Thymus (tissue), 11 donors: ENCODE measurements around the gene RFTN1. TPM values are rescaled to one million over a fixed set of nuclear protein-coding genes. Genes with fewer than 3 reads are reported as not detected.

Experiments
- DNase-seq, 9 donors: peaks; one replicate each; pipeline ENCODE4 v3.0.0-alpha.2; 2013; ENCODE audit warnings: low spot score in 9 of 9, low read depth in 6 of 9, missing footprints in 1 of 9
- H3K27ac ChIP-seq, 2 donors: one replicate each; pipeline ENCODE4 v1.5.1; 2013; ENCODE audit warnings: control low read depth in 1 of 2, low read depth in 1 of 2, low read length in 1 of 2, mild to moderate bottlenecking in 1 of 2, moderate library complexity in 1 of 2
- H3K27me3 ChIP-seq, 2 donors: one replicate each; pipeline ENCODE4 v1.5.1; 2013; ENCODE audit warnings: low read length in 1 of 2; ENCODE audit not compliant: control insufficient read depth in 2 of 2, insufficient read depth in 1 of 2
- H3K36me3 ChIP-seq, 2 donors: one replicate each; pipeline ENCODE4 v1.5.1; 2013; ENCODE audit warnings: low read length in 1 of 2, mild to moderate bottlenecking in 1 of 2, moderate library complexity in 1 of 2; ENCODE audit not compliant: control insufficient read depth in 2 of 2, insufficient read depth in 2 of 2
- H3K4me1 ChIP-seq, 2 donors: one replicate each; pipeline ENCODE4 v1.5.1; 2013; ENCODE audit warnings: low read length in 2 of 2; ENCODE audit not compliant: control insufficient read depth in 2 of 2, insufficient read depth in 2 of 2
- H3K4me3 ChIP-seq, 2 donors: one replicate each; pipeline ENCODE4 v1.5.1; 2013; ENCODE audit warnings: low read length in 2 of 2, control low read depth in 1 of 2, mild to moderate bottlenecking in 1 of 2
- H3K9me3 ChIP-seq, 2 donors: one replicate each; pipeline ENCODE4 v1.5.1; 2013; ENCODE audit warnings: low read length in 1 of 2, mild to moderate bottlenecking in 1 of 2; ENCODE audit not compliant: control insufficient read depth in 2 of 2, insufficient read depth in 1 of 2
- WGBS: extraction: QIAGEN DNeasy Blood & Tissue Kit; methylation state at CpG from one replicate; pipeline ENCODE4 v1.1.7; 2013; 5-methylcytosine and 5-hydroxymethylcytosine counted together
- polyA plus RNA-seq: library from polyadenylated mRNA; stranded (reverse); fragments of 200-250 nt; gene quantifications from one replicate; pipeline ENCODE4 v1.2.3, GENCODE V29; 2013
- total RNA-seq: library from RNA; stranded (reverse); fragments of 120-200 nt; gene quantifications from one replicate; pipeline ENCODE4 v1.2.4, GENCODE V29; 2013
- donor health status: healthy.

The RFTN1 gene
- total and polyA plus RNA-seq, 2 donors = 57.6 to 87.8 TPM

GRCh38 chr3:16361087-16361486 lies 152.4 kb downstream of the RFTN1 start:
- no peaks in the 10 kb centered on the region for H3K9me3 ChIP-seq
- H3K36me3 ChIP-seq = peaks cover 59 to 82% of the 10 kb centered on the region in 2 donors
- no peaks in the 10 kb centered on the region for H3K27me3 ChIP-seq
- no peak overlapping the region for H3K27ac ChIP-seq
- peaks cover 8 to 22% of the 10 kb centered on the region in 2 donors for H3K4me1 ChIP-seq
- no peak overlapping the region for H3K4me3 ChIP-seq
- DNase-seq = no peak

- no peak for DNase-seq
- H3K36me3 ChIP-seq = peaks cover 68 to 84% of the 10 kb centered on the region in 2 donors
- no peak overlapping the region for H3K27ac ChIP-seq
- no peaks in the 10 kb centered on the region for H3K9me3 ChIP-seq
- H3K27me3 ChIP-seq = no peaks in the 10 kb centered on the region
- no peak overlapping the region for H3K4me3 ChIP-seq
- peaks cover 3 to 6% of the 10 kb centered on the region in 2 donors for H3K4me1 ChIP-seq
- WGBS = 88% methylated on average over 4 of the region's 4 CpGs
These were observed 154.2 kb downstream of the RFTN1 start for GRCh38 chr3:16359331-16359730.

GRCh38 chr3:16358336-16358735 lies 155.2 kb downstream of the RFTN1 start:
- 92% methylated on average over 3 of the region's 3 CpGs for WGBS
- H3K9me3 ChIP-seq = no peaks in the 10 kb centered on the region
- peaks cover 58 to 83% of the 10 kb centered on the region in 2 donors for H3K36me3 ChIP-seq
- no peak for DNase-seq
- H3K27me3 ChIP-seq = no peaks in the 10 kb centered on the region
- H3K27ac ChIP-seq = no peak overlapping the region
- H3K4me1 ChIP-seq = peaks cover 3 to 4% of the 10 kb centered on the region in 2 donors
- no peak overlapping the region for H3K4me3 ChIP-seq

GRCh38 chr3:16357186-16358121 lies 156.0 kb downstream of the RFTN1 start:
- Histone ChIP-seq H3K27me3 (no peaks in the 10 kb centered on the region), H3K4me1 (peaks cover 3 to 4% of the 10 kb centered on the region in 2 donors), H3K36me3 (peaks cover 58 to 82% of the 10 kb centered on the region in 2 donors), H3K9me3 (no peaks in the 10 kb centered on the region), H3K4me3 (no peak overlapping the region), H3K27ac (no peak overlapping the region)
- DNase-seq = no peak
- 94% methylated on average over 9 of the region's 9 CpGs for WGBS

- WGBS = 97% methylated on average over 6 of the region's 6 CpGs
- Histone ChIP-seq H3K4me1 (peaks cover 4 to 7% of the 10 kb centered on the region in 2 donors), H3K4me3 (no peak overlapping the region), H3K27me3 (no peaks in the 10 kb centered on the region), H3K9me3 (no peaks in the 10 kb centered on the region), H3K27ac (no peak overlapping the region), H3K36me3 (peaks cover 52 to 81% of the 10 kb centered on the region in 2 donors)
- DNase-seq = no peak
These were observed 157.7 kb downstream of the RFTN1 start for GRCh38 chr3:16355828-16356227.

- H3K27me3 ChIP-seq = no peaks in the 10 kb centered on the region
- peaks cover 53 to 88% of the 10 kb centered on the region in 2 donors for H3K36me3 ChIP-seq
- no peak for DNase-seq
- no peaks in the 10 kb centered on the region for H3K9me3 ChIP-seq
- WGBS = over 99% methylated on average over 3 of the region's 3 CpGs
- no peak overlapping the region for H3K4me3 ChIP-seq
- H3K27ac ChIP-seq = no peak overlapping the region
- peaks cover 4 to 12% of the 10 kb centered on the region in 2 donors for H3K4me1 ChIP-seq
These were observed 159.2 kb downstream of the RFTN1 start for GRCh38 chr3:16354291-16354690.

- H3K36me3 ChIP-seq = peaks cover 57 to 95% of the 10 kb centered on the region in 2 donors
- no peak for DNase-seq
- no peak overlapping the region for H3K4me3 ChIP-seq
- H3K4me1 ChIP-seq = peaks cover under 1 to 9% of the 10 kb centered on the region in 2 donors
- H3K27me3 ChIP-seq = no peaks in the 10 kb centered on the region
- 96% methylated on average over 2 of the region's 2 CpGs for WGBS
- H3K9me3 ChIP-seq = no peaks in the 10 kb centered on the region
- H3K27ac ChIP-seq = no peak overlapping the region
These were observed 161.1 kb downstream of the RFTN1 start for GRCh38 chr3:16352428-16352827.

GRCh38 chr3:16350597-16351318 lies 162.7 kb downstream of the RFTN1 start:
- H3K9me3 ChIP-seq = peaks cover 0 to 4% of the 10 kb centered on the region in 2 donors
- H3K4me3 ChIP-seq = no peak overlapping the region
- DNase-seq = no peak
- WGBS = 93% methylated on average over 5 of the region's 5 CpGs
- peaks cover 5 to 9% of the 10 kb centered on the region in 2 donors for H3K4me1 ChIP-seq
- H3K27me3 ChIP-seq = no peaks in the 10 kb centered on the region
- no peak overlapping the region for H3K27ac ChIP-seq
- peaks cover 55 to 96% of the 10 kb centered on the region in 2 donors for H3K36me3 ChIP-seq
